NCI-H524 (cell line): Measurements from ENCODE around the gene LBH.

Experiments used
- DNase-seq, 2 experiments: peaks; one replicate each; lab custom pipeline; 2025; lab: John Stamatoyannopoulos, UW

Gene LBH

DNA sequence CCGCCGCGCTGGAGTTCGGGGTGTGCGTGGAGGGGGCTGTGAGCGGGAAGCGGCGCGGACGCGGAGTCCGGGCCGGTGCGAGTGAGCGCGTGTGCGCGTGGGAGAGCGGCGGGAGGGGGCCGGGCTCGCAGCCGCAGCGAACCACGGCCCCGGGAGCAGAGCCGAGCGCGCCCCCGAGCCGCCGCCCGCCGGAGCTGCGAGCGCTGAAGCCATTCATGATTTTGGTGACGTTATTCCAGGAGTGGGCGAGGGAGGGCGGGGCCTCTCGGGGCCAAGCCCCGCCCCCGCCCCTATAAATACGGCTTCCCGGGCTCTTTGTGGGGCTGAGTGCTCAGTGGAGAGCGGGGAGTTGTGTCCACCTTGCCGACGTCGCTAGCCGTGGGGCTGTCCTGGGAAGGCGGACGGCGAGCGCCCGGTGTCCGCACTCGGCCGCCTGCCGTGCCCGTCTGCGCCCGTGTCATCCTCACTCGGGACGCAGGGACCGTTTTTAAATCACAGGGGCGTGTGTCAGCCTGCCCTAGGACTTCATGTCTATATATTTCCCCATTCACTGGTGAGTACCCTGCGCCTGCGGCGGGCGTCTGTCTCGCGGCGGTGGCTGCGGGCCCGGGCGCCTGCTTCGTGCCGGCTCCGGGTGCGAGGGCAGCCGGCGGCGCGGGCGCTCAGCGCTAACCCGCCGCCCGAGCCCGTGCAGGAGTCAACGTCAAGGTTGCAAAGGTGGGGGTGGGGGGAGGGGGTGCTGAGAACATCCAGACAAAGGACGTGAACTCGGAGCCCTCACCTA, at the start of gene LBH:
LBH (plus strand) TSS at position 323 of the 784 bp plus-strand sequence; CDS start at position 528, 205 bp downstream.
- peak; percentile 81 to 90 for DNase-seq

DNA sequence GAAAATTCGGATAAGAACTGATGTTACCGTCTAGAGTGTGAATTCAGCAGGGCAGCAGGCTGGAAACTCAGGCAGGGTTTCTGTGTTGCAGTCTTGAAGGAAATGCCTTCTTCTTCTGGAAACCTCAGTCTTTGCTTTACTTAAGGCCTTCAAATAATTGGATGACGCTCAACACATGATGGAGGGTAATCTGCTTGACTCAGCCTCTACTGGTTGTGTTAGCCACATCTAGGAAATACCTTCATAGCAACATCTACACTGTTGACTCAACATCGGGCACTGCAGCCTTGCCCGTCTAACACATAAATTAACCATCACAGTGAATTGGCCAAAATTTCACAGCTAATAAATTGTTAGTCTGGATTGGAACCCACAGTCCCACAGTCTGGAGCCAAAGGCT, 47.3 kb upstream of the LBH start:
- no peak for DNase-seq

GRCh38 chr2:30185178-30185577, 46.2 kb upstream of the LBH start:
- no peak for DNase-seq

DNA sequence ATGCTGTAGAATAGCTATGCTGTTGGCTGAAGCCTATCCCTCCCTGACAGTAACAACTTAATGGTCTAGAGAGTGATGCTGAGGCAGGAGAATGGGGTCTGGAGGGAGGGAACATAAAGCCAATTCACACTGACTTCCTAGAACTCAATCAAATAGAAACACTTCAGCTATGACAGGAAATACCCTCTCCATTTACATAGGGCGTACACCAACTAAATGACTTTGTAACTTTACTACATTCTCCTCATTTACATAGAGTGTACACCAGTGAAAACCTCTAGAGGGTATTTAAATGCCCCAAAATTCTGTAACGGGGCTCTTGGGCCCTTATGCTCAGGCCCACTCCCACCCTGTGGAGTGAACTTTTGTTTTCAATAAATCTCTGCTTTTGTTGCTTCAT, 43.0 kb upstream of the LBH start:
- no peak for DNase-seq

DNA sequence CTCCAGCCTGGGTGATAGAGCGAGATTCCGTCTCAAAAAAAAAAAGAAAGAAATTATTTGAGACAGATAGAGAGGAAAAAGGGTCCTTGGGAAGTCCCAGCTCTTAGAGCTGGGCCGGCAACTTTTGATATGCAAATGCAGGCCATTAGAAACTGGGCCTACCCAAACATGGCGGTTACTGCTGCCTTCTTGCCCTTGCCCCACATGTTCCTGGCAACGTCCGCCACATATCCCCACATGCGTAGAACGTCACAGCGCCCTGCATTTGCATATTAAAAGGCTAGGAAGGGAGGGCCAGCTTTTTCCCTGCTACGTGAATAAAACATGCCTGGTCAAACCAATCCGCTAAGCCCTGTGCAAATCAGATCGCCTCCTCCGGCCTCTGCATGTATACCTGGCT, 40.7 kb upstream of the LBH start:
- no peak for DNase-seq

- DNase-seq: no peak
These were observed 40.2 kb upstream of the LBH start for GRCh38 chr2:30191107-30191506.

- no peak for DNase-seq
These were observed 39.5 kb upstream of the LBH start for GRCh38 chr2:30191819-30192271.

- DNase-seq: no peak
These were observed 39.0 kb upstream of the LBH start for GRCh38 chr2:30192314-30192713.

GRCh38 chr2:30193104-30193681, 38.1 kb upstream of the LBH start:
- DNase-seq: no peak

DNA sequence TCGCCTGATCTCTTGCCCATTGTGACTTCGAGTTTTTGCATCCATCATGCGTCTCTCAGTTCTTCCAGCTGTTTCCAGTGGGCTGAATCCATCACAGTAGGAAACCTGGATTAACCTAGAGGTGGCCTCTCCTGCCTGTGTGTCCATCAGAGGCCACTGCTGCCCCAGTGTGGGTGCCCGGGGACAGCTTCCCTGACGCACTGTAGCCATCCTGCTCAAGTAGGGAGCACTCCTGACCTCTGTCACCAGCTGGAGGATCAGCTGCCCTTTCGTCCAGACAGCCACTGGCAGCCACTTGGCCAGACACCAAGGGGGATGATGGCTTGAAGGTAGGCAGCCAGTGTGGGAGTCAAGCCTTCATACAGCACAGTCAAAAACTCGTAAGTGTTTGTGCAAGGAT, 36.9 kb upstream of the LBH start:
- no peak for DNase-seq

DNA sequence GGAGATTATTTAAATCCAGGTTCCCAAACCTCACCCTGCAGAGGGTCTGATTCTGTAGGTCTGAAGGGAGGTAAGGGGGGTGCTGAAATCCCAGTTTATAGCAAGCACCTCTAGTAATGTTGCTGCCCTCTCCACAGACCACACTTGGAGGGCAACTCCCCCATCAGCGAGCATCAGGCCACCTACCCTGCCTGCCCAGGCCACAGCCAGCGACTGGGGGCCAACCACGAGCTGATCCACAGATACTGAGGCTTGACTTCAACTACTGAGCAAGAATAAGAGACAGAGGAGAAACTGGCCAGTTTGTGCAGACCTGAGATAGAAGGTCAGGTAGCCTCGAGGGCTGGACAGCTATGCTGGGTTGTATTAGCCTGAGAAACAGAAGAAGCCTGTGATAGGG, 36.3 kb upstream of the LBH start:
- DNase-seq: no peak

DNA sequence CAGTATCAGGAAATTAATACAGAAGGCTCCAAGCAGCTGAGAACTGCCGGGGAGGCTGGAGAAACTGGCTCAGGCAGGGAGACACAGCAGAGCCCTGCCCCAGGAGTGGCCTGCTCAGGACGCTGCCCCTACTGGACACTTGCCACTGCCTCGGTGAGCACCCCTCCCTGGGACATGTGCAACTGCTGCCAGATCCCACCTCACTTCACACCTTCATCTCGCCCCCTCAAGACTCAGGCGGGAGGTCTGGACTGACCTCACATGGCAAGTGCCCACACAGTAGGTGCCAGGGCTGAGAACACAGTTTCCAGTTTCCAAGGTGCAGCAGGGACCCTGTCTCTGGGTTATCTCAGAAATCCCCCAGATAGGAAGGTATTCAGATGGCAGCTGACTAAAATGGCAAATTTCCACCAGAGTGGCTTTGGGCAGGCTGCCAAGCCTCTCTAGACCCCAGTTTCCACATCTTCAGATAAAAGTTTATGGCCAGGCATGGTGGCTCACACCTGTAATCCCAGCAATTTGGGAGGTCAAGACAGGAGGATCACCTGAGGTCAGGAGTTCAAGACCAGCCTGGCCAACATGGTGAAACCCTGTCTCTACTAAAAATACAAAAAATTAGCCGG, 33.7 kb upstream of the LBH start:
- DNase-seq: no peak

DNA sequence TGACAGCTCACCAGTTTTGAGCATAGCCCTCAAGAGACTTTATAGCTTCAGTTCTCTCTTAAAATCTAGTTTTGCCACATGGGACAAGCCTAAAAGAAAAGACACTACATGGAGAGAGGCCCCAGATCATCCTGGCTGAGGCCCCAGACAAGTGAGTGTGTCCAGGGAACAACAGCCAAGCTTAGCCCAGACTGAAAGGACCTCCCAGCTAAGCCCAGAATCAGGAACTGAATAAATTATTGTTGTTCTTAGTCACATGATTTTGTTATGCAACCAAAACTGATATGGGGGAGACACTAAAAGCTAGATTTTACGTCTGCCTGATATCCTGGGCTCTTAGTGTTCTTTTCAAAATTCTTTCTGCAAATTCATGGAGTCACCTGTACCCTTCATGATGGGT, 29.3 kb upstream of the LBH start:
- DNase-seq: no peak

- no peak for DNase-seq
These were observed 28.2 kb upstream of the LBH start for GRCh38 chr2:30203156-30203555.

DNA sequence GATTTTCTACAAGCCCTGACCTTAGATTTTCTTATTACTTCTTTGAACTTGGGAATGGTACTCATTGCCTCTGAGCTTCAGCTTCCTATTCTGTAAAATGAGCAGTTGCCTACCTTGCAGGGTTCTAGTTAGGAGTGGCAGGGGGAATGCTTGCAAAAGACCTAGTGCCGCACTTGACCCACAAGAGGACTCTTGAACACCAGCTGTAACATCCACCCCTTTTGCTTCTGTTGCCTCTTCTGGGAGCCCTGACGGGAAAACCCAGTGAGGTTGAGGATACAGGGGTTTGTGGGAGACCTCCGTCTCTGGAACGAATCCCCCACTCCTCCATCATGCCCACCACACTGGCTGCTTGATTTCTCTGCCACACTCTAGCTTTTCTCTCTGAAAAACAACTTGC, 27.1 kb upstream of the LBH start:
- DNase-seq: peak in 1 of 2 experiments; percentile 19

- DNase-seq: no peak
These were observed 25.9 kb upstream of the LBH start for GRCh38 chr2:30205456-30205855.

- no peak for DNase-seq
These were observed 24.6 kb upstream of the LBH start for GRCh38 chr2:30206461-30207430.

GRCh38 chr2:30208453-30208852, 22.9 kb upstream of the LBH start:
- DNase-seq: peak; percentile 51 to 86

DNA sequence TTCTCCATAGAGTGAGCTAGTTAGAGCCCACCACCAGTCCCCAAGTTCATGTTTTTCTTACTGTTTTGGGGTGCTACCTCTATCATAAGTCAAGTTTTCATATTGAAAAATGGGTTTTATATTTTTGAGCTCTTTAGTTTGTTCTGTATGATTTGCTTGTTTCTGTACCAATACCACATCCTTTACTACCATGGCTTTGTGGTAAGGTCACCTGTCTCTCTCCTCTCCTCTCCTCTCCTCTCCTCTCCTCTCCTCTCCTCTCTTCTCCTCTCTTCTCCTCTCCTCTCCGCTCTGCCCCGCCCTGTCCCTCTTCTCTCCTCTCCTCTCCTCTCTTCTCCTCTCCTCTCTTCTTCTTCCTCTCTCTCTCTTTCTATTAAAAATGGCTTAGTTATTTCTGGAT, 22.1 kb upstream of the LBH start:
- DNase-seq: no peak

DNA sequence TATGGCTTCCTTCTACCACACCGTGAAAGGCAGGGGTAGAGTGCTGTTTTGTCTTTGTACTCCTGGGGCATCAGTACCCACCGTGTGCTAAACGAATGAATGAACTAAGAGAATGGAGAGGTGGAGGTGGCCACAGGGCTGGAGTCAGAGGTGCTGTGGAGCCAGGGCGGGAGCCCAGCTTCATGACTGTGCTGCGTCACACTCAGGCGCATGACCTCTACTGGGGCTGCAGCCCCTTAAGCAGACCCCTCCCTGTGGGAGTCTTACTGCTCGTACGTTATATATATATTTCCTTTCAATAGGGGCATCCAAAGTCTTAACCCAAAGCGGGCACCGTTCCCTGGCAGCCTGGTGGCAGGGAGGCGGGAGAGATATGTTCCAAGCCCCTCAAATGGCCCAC, 18.0 kb upstream of the LBH start:
- no peak for DNase-seq

DNA sequence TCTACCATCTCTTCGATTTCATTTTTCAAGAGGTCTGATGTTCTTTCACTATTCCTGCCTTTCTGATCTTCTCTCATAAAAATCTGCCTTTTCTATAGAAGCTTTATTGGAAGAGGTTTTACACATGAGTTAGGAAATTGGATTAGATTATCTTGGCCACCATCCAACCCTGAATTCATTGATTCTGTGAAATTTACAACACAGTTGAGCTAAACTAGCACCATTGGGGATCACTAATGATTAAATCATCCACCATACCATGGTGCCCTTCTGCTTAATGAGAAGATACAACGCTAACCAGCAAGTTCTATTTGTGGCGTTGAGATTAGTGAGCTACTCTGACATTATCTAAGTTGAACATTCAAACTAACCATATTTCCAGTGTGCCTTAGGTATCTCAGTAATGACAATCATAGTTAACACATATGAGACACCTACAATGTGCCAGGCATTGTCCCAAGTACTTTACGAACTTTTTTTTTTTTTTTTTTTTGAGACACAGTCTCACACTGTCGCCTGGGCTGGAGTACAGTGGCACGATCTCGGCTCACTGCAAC, 17.3 kb upstream of the LBH start:
- no peak for DNase-seq

GRCh38 chr2:30216157-30216556, 15.2 kb upstream of the LBH start:
- no peak for DNase-seq
